MCF 10A (cell line): ENCODE results near the gene PRKN. TPM values are rescaled to one million over a fixed set of nuclear protein-coding genes. Genes with fewer than 3 reads are reported as not detected.

Source experiments
- BruUV-seq: library from RNA; stranded (reverse); fragments of 400-500 nt; replicated peaks from 2 replicates; lab custom pipeline; 2021; lab: Mats Ljungman, UMichigan
- CTCF ChIA-PET: fragments of 300-600 bp; sonication (Branson Sonifier 250); formaldehyde crosslinking; extraction: SDS; loops from one replicate; lab custom pipeline; 2021; ENCODE audit warnings: antibody characterized with exemption, inconsistent platforms; lab: Yijun Ruan, JAX
- POLR2A ChIA-PET: fragments of 300-600, 350-650 bp; sonication (Branson Sonifier 250); formaldehyde crosslinking; extraction: SDS; loops from one replicate; lab custom pipeline; 2020; ENCODE audit warnings: antibody characterized with exemption, inconsistent platforms; lab: Yijun Ruan, JAX
- DNase-seq: peaks from one replicate; pipeline ENCODE4 v3.0.0-alpha.2; 2018; ENCODE audit not compliant: unreplicated experiment
- H3K27ac Mint-ChIP-seq: one replicate; pipeline ENCODE4 v1.8.0; 2022; ENCODE audit warnings: mild to moderate bottlenecking, low read depth, mixed read lengths; ENCODE audit not compliant: unreplicated experiment
- H3K27me3 Mint-ChIP-seq: one replicate; pipeline ENCODE4 v1.8.0; 2022; ENCODE audit warnings: mixed read lengths; ENCODE audit not compliant: insufficient read depth, unreplicated experiment
- H3K36me3 Mint-ChIP-seq: one replicate; pipeline ENCODE4 v1.8.0; 2022; ENCODE audit warnings: mild to moderate bottlenecking, moderate library complexity, mixed read lengths; ENCODE audit not compliant: insufficient read depth, unreplicated experiment
- H3K4me1 Mint-ChIP-seq: one replicate; pipeline ENCODE4 v1.8.0; 2022; ENCODE audit warnings: mixed read lengths; ENCODE audit not compliant: insufficient read depth, unreplicated experiment
- H3K4me3 Mint-ChIP-seq: one replicate; pipeline ENCODE4 v1.8.0; 2022; ENCODE audit warnings: mild to moderate bottlenecking, moderate library complexity, mixed read lengths; ENCODE audit not compliant: unreplicated experiment
- H3K9me3 Mint-ChIP-seq: one replicate; pipeline ENCODE4 v1.8.0; 2022; ENCODE audit warnings: mixed read lengths; ENCODE audit not compliant: unreplicated experiment
- CTCF ChIP-seq: fragments of 200-600 bp; IDR thresholded peaks from one replicate; pipeline ENCODE4 v1.8.0; 2022; ENCODE audit warnings: antibody characterized with exemption, mild to moderate bottlenecking; ENCODE audit not compliant: unreplicated experiment
- intact Hi-C: fragments of 100-400 bp; cut with micrococcal nuclease; formaldehyde crosslinking; loops from 2 replicates; pipeline ENCODE4 v1.14.1; 2022
- total RNA-seq: library from RNA; stranded (reverse); gene quantifications from 2 replicates; pipeline ENCODE4 v1.2.3, GENCODE V29; 2022

The PRKN gene
- total RNA-seq, 1 experiment from 2014 or later: 2.5 TPM

DNA sequence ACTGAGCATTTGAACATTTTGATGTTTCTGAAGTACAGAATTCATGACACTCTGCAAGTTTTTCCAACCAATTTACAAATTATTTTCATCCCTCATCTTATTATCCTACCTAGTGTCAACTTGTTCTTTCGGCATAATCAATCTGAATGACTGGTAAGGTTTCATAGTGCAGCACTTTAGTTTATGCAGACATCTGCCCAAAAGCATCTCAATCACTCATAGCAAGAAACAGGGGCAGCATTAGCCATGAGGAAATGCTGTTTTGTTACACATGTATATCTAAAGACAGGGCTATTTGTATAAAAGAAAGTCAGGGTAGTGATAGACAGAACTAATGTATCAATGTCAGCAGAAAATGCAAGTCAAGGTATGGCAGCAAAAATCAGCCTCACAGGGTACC is 1075.6 kb downstream of the PRKN start:
- DNase-seq: no peak
- no peak overlapping the region for H3K27ac Mint-ChIP-seq

DNA sequence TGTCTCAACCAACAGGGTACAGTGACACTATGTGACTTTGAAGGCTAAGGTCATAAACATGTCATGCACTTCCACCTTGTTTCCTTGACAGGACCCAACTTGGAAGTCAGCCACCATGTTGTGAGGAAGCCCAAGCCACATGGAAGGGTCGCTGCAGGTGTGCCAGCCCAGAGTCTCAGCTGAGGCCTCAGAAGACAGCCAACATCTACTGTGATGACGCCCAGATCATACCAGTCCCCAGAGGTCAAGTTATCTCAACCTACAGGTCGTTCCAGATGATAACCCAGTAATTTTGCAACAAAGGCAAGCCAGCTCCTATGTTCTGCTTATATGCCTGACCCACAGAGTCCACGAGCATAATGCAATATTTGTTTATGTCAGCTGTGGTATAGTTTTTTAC is 1077.7 kb downstream of the PRKN start:
- H3K9me3 Mint-ChIP-seq: no peaks in the 10 kb centered on the region
- no peak overlapping the region for H3K27ac Mint-ChIP-seq
- no peak for DNase-seq
- ChIA-PET CTCF (no interaction called here), POLR2A (no interaction called here)
- no TSS peak for BruUV-seq
- TF ChIP-seq CTCF: no peak
- no peaks in the 10 kb centered on the region for H3K27me3 Mint-ChIP-seq
- H3K4me3 Mint-ChIP-seq: no peak overlapping the region
- no peaks in the 10 kb centered on the region for H3K4me1 Mint-ChIP-seq
- no peaks in the 10 kb centered on the region for H3K36me3 Mint-ChIP-seq
- intact Hi-C loops: no loop called here

More for the DNA sequence above, 1075.6 kb downstream of the PRKN start:
- no peaks in the 10 kb centered on the region for H3K9me3 Mint-ChIP-seq
- TF ChIP-seq CTCF: no peak
- POLR2A ChIA-PET: no interaction called here
- no peaks in the 10 kb centered on the region for H3K27me3 Mint-ChIP-seq
- H3K4me3 Mint-ChIP-seq: no peak overlapping the region
- CTCF ChIA-PET: interaction anchor here (0.6 kb wide), 1 partner anchor 281 kb away, joined by 3 read pairs; no protein-coding TSS in a partner anchor
- peaks cover 4% of the 10 kb centered on the region for H3K36me3 Mint-ChIP-seq
- no TSS peak for BruUV-seq
- H3K4me1 Mint-ChIP-seq: no peaks in the 10 kb centered on the region
- intact Hi-C loops: no loop called here

DNA sequence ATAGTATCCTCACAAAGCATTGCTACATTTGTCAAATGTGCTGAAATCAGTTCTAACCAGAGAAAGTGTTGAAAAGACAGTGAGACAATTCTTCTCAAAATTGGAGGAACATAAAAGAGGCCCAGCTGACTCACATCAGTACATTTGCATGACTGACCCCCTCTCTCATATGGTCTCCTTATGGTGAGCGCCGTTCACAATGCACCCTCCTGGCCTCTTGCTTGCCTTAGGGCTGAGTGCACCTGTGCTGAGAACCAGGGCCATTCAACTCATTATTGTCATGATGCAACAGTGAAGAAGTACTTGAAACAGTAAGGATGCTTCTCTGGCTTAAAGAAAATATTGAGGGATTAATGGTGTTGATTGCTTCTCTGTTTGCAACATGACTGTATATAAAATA is 1078.5 kb downstream of the PRKN start:
- ChIA-PET POLR2A (no interaction called here), CTCF (interaction anchor here (1.0 kb wide), 1 partner anchor 10 kb away, joined by 3 read pairs; no protein-coding TSS in a partner anchor)
- no peak for DNase-seq
- no peaks in the 10 kb centered on the region for H3K27me3 Mint-ChIP-seq
- intact Hi-C loops: no loop called here
- no peaks in the 10 kb centered on the region for H3K36me3 Mint-ChIP-seq
- H3K4me1 Mint-ChIP-seq: no peaks in the 10 kb centered on the region
- no peak overlapping the region for H3K4me3 Mint-ChIP-seq
- TF ChIP-seq CTCF: no peak
- H3K9me3 Mint-ChIP-seq: no peaks in the 10 kb centered on the region
- H3K27ac Mint-ChIP-seq: no peak overlapping the region
- no TSS peak for BruUV-seq

- no peaks in the 10 kb centered on the region for H3K27me3 Mint-ChIP-seq
- H3K4me3 Mint-ChIP-seq: no peak overlapping the region
- DNase-seq: no peak
- POLR2A ChIA-PET: no interaction called here
- intact Hi-C loops: no loop called here
- CTCF ChIA-PET: interaction anchor here (0.6 kb wide), 1 partner anchor 14 kb away, joined by 5 read pairs; no protein-coding TSS in a partner anchor
- H3K9me3 Mint-ChIP-seq: no peaks in the 10 kb centered on the region
- no peaks in the 10 kb centered on the region for H3K36me3 Mint-ChIP-seq
- TF ChIP-seq CTCF: no peak
- H3K4me1 Mint-ChIP-seq: no peaks in the 10 kb centered on the region
- BruUV-seq: no TSS peak
- no peak overlapping the region for H3K27ac Mint-ChIP-seq
Measured at GRCh38 chr6:161647234-161647633, 1080.3 kb downstream of the PRKN start.
